ENCODE data around the gene REV3L. TPM values are rescaled to one million over a fixed set of nuclear protein-coding genes. Genes with fewer than 3 reads are reported as not detected.

Gene REV3L
- total RNA-seq, 2 experiments from 2014 or later, result 20.1 to 23.0 TPM

GRCh38 chr6:111447051-111447450 lies 36.0 kb downstream of the REV3L start:
- Mint-ChIP-seq H3K4me3 (no peak overlapping the region), H3K27me3 (no peaks in the 10 kb centered on the region), H3K4me1 (peaks cover 9% of the 10 kb centered on the region), H3K27ac (no peak overlapping the region), H3K36me3 (peaks cover 17% of the 10 kb centered on the region), H3K9me3 (no peaks in the 10 kb centered on the region)
- DNase-seq (no peak), ATAC-seq (ENCODE audit: low read depth) (no peak)
- POLR2A ChIA-PET, result no interaction called here

- POLR2A ChIA-PET, result no interaction called here
- no peak for DNase-seq
- Mint-ChIP-seq H3K9me3 (no peaks in the 10 kb centered on the region), H3K4me3 (no peak overlapping the region), H3K27me3 (no peaks in the 10 kb centered on the region), H3K36me3 (peaks cover 19% of the 10 kb centered on the region), H3K27ac (no peak overlapping the region), H3K4me1 (peaks cover 14% of the 10 kb centered on the region)
- no peak for ATAC-seq (ENCODE audit: low read depth)
Measured at GRCh38 chr6:111445861-111446267, 37.2 kb downstream of the REV3L start.

- POLR2A ChIA-PET, result no interaction called here
- DNase-seq, result no peak
- no peaks in the 10 kb centered on the region for H3K9me3 Mint-ChIP-seq
- H3K27me3 Mint-ChIP-seq, result no peaks in the 10 kb centered on the region
- H3K4me1 Mint-ChIP-seq, result peaks cover 13% of the 10 kb centered on the region
- ATAC-seq (ENCODE audit: low read depth), result no peak
- peaks cover 21% of the 10 kb centered on the region for H3K36me3 Mint-ChIP-seq
- H3K4me3 Mint-ChIP-seq, result no peak overlapping the region
- no peak overlapping the region for H3K27ac Mint-ChIP-seq
Measured at GRCh38 chr6:111444794-111445193, 38.2 kb downstream of the REV3L start.

GRCh38 chr6:111441678-111442243 lies 41.3 kb downstream of the REV3L start:
- Mint-ChIP-seq H3K9me3 (no peaks in the 10 kb centered on the region), H3K27ac (no peak overlapping the region), H3K36me3 (peaks cover 18% of the 10 kb centered on the region), H3K4me3 (no peak overlapping the region), H3K27me3 (no peaks in the 10 kb centered on the region), H3K4me1 (peaks cover 13% of the 10 kb centered on the region)
- POLR2A ChIA-PET, result no interaction called here
- ATAC-seq (ENCODE audit: low read depth), result no peak
- DNase-seq, result no peak

GRCh38 chr6:111439171-111439570 lies 43.8 kb downstream of the REV3L start:
- Mint-ChIP-seq H3K9me3 (no peaks in the 10 kb centered on the region), H3K27ac (no peak overlapping the region), H3K36me3 (peaks cover 14% of the 10 kb centered on the region), H3K4me3 (no peak overlapping the region), H3K4me1 (peaks cover 16% of the 10 kb centered on the region), H3K27me3 (no peaks in the 10 kb centered on the region)
- ATAC-seq (ENCODE audit: low read depth) (no peak), DNase-seq (no peak)
- POLR2A ChIA-PET, result no interaction called here

GRCh38 chr6:111437573-111437972 lies 45.4 kb downstream of the REV3L start:
- ATAC-seq (ENCODE audit: low read depth), result no peak
- DNase-seq, result no peak
- no peaks in the 10 kb centered on the region for H3K9me3 Mint-ChIP-seq
- H3K27me3 Mint-ChIP-seq, result no peaks in the 10 kb centered on the region
- peaks cover 16% of the 10 kb centered on the region for H3K36me3 Mint-ChIP-seq
- POLR2A ChIA-PET, result no interaction called here
- H3K27ac Mint-ChIP-seq, result no peak overlapping the region
- peaks cover 20% of the 10 kb centered on the region for H3K4me1 Mint-ChIP-seq
- H3K4me3 Mint-ChIP-seq, result no peak overlapping the region

GRCh38 chr6:111432511-111432910 lies 50.5 kb downstream of the REV3L start:
- POLR2A ChIA-PET, result no interaction called here
- Mint-ChIP-seq H3K27ac (no peak overlapping the region), H3K4me3 (no peak overlapping the region), H3K9me3 (peaks cover 6% of the 10 kb centered on the region), H3K27me3 (no peaks in the 10 kb centered on the region), H3K36me3 (peaks cover 38% of the 10 kb centered on the region), H3K4me1 (peaks cover 20% of the 10 kb centered on the region)
- no peak for ATAC-seq (ENCODE audit: low read depth)
- DNase-seq, result no peak

- no peak for DNase-seq
- ATAC-seq (ENCODE audit: low read depth), result no peak
- no peak overlapping the region for H3K27ac Mint-ChIP-seq
- H3K36me3 Mint-ChIP-seq, result peaks cover 40% of the 10 kb centered on the region
- no peak overlapping the region for H3K4me3 Mint-ChIP-seq
- peaks cover 6% of the 10 kb centered on the region for H3K9me3 Mint-ChIP-seq
- H3K27me3 Mint-ChIP-seq, result no peaks in the 10 kb centered on the region
- POLR2A ChIA-PET, result no interaction called here
- H3K4me1 Mint-ChIP-seq, result peaks cover 22% of the 10 kb centered on the region
Measured at GRCh38 chr6:111430605-111431376, 52.2 kb downstream of the REV3L start.

- DNase-seq, result no peak
- H3K36me3 Mint-ChIP-seq, result peaks cover 39% of the 10 kb centered on the region
- H3K27me3 Mint-ChIP-seq, result no peaks in the 10 kb centered on the region
- H3K4me3 Mint-ChIP-seq, result no peak overlapping the region
- ATAC-seq (ENCODE audit: low read depth), result no peak
- POLR2A ChIA-PET, result no interaction called here
- H3K4me1 Mint-ChIP-seq, result peaks cover 19% of the 10 kb centered on the region
- H3K9me3 Mint-ChIP-seq, result peaks cover 6% of the 10 kb centered on the region
- peak overlapping the region; percentile 44 for H3K27ac Mint-ChIP-seq
Measured at GRCh38 chr6:111429571-111429970, 53.4 kb downstream of the REV3L start.

GRCh38 chr6:111428811-111429210 lies 54.2 kb downstream of the REV3L start:
- Mint-ChIP-seq H3K27me3 (no peaks in the 10 kb centered on the region), H3K9me3 (peaks cover 6% of the 10 kb centered on the region), H3K4me3 (no peak overlapping the region), H3K27ac (no peak overlapping the region), H3K4me1 (peaks cover 19% of the 10 kb centered on the region), H3K36me3 (peaks cover 39% of the 10 kb centered on the region)
- no peak for DNase-seq
- POLR2A ChIA-PET, result no interaction called here
- ATAC-seq (ENCODE audit: low read depth), result no peak

- H3K27ac Mint-ChIP-seq, result peak overlapping the region; percentile 13
- no peaks in the 10 kb centered on the region for H3K27me3 Mint-ChIP-seq
- peaks cover 17% of the 10 kb centered on the region for H3K4me1 Mint-ChIP-seq
- peak overlapping the region; percentile 58 for H3K4me3 Mint-ChIP-seq
- ATAC-seq (ENCODE audit: low read depth) (peak; percentile 86), DNase-seq (no peak)
- H3K36me3 Mint-ChIP-seq, result peaks cover 33% of the 10 kb centered on the region
- H3K9me3 Mint-ChIP-seq, result peaks cover 6% of the 10 kb centered on the region
- POLR2A ChIA-PET, result no interaction called here
Measured at GRCh38 chr6:111427341-111428116, 55.5 kb downstream of the REV3L start.

- H3K27me3 Mint-ChIP-seq, result no peaks in the 10 kb centered on the region
- H3K4me1 Mint-ChIP-seq, result peaks cover 15% of the 10 kb centered on the region
- no peak overlapping the region for H3K27ac Mint-ChIP-seq
- peaks cover 4% of the 10 kb centered on the region for H3K9me3 Mint-ChIP-seq
- H3K36me3 Mint-ChIP-seq, result peaks cover 22% of the 10 kb centered on the region
- no peak overlapping the region for H3K4me3 Mint-ChIP-seq
- ATAC-seq (ENCODE audit: low read depth) (no peak), DNase-seq (no peak)
- POLR2A ChIA-PET, result interaction anchor here (0.5 kb wide), 1 partner anchor 95 kb away, joined by 4 read pairs; no protein-coding TSS in a partner anchor
Measured at GRCh38 chr6:111423960-111424846, 58.8 kb downstream of the REV3L start.

- H3K4me3 Mint-ChIP-seq, result no peak overlapping the region
- no peaks in the 10 kb centered on the region for H3K27me3 Mint-ChIP-seq
- POLR2A ChIA-PET, result no interaction called here
- H3K4me1 Mint-ChIP-seq, result peaks cover 14% of the 10 kb centered on the region
- no peak overlapping the region for H3K27ac Mint-ChIP-seq
- H3K9me3 Mint-ChIP-seq, result no peaks in the 10 kb centered on the region
- peaks cover 13% of the 10 kb centered on the region for H3K36me3 Mint-ChIP-seq
- no peak for DNase-seq
- no peak for ATAC-seq (ENCODE audit: low read depth)
Measured at GRCh38 chr6:111423055-111423633, 59.9 kb downstream of the REV3L start.
